GM20431 (cell line): ENCODE measurements around the gene SLC25A13.

Experiments used
- in situ Hi-C: fragments of 300-500 bp; cut with MseI, MboI; formaldehyde crosslinking; loops from one replicate; pipeline ENCODE4 v1.15.0; 2020; ENCODE audit warnings: low sequenced_read_pairs; ENCODE audit not compliant: unreplicated experiment

SLC25A13 gene

GRCh38 chr7:96246919-96247318 lies 75.0 kb downstream of the SLC25A13 start:
- in situ Hi-C loops, result no loop called here

GRCh38 chr7:96244992-96245292 lies 77.0 kb downstream of the SLC25A13 start:
- in situ Hi-C loops, result no loop called here

DNA sequence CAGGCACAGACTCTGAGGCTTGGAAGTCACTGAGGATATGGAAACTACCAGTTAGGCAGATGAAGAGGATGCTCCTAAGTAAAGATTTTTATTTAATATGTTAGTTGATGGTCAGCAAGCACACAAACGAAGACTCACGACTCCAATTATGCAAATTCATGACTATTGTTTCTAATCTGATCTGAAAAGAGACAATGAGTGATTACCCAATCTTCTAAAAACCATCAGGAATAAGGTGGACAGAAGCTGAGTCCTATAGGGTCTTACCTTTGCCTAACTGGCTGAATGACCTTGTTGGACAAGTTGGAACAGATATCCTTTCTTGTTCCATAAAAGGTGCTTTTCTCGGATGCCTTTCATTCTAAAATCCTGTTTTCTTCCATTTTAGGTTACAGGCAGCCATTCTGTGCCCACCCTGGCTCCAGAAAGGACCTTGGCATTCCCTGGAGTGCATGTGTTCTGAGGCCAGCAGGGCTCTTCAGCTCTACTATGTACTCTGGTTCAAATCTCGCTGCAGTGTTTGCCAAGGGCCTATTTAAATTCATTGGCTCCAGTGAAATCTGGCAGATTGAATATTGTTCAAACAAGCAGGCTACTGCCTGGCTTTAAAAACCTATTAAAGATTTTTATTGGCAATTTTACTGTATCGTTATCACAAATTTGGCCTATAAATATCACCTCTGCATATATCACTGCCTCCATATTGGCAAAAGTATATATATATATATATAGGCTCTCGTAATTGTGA lies 77.5 kb downstream of the SLC25A13 start:
- in situ Hi-C loops, result no loop called here

- in situ Hi-C loops, result no loop called here
Observed at GRCh38 chr7:96243241-96243640, 78.7 kb downstream of the SLC25A13 start.

DNA sequence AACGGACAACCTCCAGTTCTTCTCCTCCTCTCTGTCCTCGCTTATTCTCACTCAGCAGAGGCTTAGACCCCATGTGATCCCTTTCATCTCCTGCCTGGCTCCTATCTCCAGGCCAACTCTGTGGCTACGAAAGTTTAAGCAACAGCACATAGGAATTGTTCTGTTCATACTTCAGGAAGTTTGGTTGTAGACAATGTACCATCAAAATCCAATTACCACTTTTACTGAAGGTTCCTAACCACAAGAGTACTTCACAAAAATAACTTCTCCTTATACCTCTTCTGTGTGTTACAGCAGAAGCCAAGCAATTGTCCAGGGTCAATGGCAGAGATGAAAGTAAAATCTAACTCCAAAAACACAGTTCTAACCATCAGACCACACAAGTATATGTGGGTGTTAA lies 80.0 kb downstream of the SLC25A13 start:
- in situ Hi-C loops, result no loop called here

GRCh38 chr7:96238976-96239766 lies 82.7 kb downstream of the SLC25A13 start:
- in situ Hi-C loops, result no loop called here

DNA sequence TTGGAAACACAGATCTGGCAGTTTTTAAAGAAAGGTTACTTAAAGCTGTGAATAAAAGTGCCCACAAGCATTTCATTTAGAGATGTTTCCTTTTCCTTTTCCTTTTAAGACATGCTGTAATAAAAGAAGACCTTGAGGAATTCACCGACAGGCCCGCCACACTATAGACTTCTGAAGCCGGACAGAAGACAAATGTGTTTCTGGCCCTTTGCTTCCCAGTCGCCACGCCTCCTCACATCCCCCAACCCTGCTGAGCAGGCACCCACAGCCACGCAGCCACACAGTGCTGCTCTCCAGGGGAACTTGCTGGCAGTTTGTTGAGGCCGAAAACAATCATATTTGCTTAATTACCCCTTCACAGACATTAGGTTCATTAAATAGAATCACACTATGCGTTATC lies 83.4 kb downstream of the SLC25A13 start:
- in situ Hi-C loops, result no loop called here

DNA sequence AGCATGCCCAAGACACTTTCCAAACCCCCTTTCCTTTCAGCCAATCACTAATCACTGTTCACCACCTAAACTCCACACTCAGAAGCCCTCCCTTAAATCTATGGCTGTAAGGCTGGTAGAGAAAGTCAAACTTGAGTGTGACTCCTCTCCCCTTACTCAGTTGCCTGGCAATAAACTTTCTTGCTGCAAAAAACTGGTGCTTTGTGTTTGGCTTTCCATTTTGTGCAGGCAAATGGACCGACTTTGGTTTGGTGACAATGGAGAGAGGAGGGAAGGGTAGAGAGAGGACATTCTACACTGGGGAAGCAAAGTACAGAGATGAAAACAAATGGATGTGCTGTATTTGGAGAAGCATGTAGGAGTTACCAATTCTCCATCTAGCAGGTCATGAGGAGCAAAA lies 84.9 kb downstream of the SLC25A13 start:
- in situ Hi-C loops, result no loop called here

- in situ Hi-C loops, result no loop called here
Observed at GRCh38 chr7:96236198-96237039, 85.5 kb downstream of the SLC25A13 start.

DNA sequence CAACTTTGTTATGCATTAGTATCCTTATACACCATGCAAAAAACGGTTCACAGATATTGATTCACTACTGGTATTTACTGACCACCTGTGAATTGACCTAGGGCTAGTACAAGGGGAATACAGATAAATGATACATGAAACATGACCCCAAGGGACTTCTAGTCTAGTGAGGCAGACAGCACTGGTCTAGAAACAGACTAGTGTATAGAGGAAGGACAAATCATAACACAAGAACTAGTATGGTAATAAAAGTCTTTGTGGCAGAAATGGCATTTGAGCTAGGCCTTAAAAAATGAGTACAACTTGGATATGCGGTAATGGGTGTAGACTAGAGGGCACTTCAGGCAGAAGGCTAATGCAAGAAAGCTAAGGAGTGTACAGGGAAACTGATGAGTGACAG lies 86.6 kb downstream of the SLC25A13 start:
- in situ Hi-C loops, result no loop called here

GRCh38 chr7:96233528-96234154 lies 88.3 kb downstream of the SLC25A13 start:
- in situ Hi-C loops, result no loop called here

- in situ Hi-C loops, result no loop called here
Observed at GRCh38 chr7:96233084-96233483, 88.8 kb downstream of the SLC25A13 start.

- in situ Hi-C loops, result no loop called here
Observed at GRCh38 chr7:96228760-96229159, 93.1 kb downstream of the SLC25A13 start.

DNA sequence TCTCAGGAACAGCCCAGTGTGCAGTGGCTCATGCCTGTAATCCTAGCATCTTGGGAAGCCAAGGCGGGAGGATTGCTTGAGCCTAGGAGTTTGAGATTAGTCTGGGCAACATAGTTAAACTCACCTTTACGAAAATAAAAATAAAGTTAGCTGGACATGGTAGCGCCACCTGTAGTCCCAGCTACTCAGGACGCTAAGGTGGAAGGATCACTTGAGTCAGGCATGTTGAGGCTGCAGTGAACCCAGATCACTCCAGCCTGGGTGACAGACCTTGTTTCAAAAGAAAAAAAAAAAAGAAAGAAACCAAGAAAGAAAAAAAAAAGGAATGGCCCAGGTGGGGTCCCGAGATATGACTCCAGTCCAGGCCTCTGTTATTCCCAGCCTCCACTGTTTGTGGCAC lies 96.6 kb downstream of the SLC25A13 start:
- in situ Hi-C loops, result no loop called here

- in situ Hi-C loops, result no loop called here
Observed at GRCh38 chr7:96224685-96225084, 97.2 kb downstream of the SLC25A13 start.

GRCh38 chr7:96224073-96224472 lies 97.8 kb downstream of the SLC25A13 start:
- in situ Hi-C loops, result no loop called here

DNA sequence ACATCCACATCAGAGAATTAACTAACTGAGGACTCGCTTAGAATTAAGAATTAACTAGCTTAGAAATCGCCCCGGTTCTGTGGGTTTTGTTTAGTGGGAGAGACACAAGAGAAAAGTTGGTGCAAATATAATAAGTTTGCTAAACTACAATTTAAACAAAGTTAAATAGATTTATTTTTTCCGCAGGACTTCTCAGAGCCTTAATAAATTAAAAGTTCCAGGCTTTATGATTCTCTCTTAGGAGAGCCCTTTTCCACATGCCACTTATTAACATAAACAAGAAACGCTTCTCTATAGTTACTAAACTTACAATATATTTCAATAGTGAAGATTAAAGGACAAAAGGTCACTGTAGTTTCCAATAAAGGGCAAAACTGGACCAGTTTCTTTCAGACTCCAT lies 100.0 kb downstream of the SLC25A13 start:
- in situ Hi-C loops, result no loop called here

- in situ Hi-C loops, result no loop called here
Observed at GRCh38 chr7:96219378-96220130, 102.3 kb downstream of the SLC25A13 start.

- in situ Hi-C loops, result no loop called here
Observed at GRCh38 chr7:96218664-96219243, 103.1 kb downstream of the SLC25A13 start.
